Mucosa of gallbladder (tissue), 1 donor: ENCODE measurements around the gene EPC2. TPM values are rescaled to one million over a fixed set of nuclear protein-coding genes. Genes with fewer than 3 reads are reported as not detected.

Source experiments
- DNase-seq: peaks from one replicate; pipeline ENCODE4 v3.0.0-alpha.2; 2020; ENCODE audit warnings: low spot score
- total RNA-seq: library from RNA; stranded (reverse); gene quantifications from one replicate; pipeline ENCODE4 v1.2.1, GENCODE V29; 2021
- donor health status: DM: no; HTN: no; CAD: no.

Gene EPC2, protein sequence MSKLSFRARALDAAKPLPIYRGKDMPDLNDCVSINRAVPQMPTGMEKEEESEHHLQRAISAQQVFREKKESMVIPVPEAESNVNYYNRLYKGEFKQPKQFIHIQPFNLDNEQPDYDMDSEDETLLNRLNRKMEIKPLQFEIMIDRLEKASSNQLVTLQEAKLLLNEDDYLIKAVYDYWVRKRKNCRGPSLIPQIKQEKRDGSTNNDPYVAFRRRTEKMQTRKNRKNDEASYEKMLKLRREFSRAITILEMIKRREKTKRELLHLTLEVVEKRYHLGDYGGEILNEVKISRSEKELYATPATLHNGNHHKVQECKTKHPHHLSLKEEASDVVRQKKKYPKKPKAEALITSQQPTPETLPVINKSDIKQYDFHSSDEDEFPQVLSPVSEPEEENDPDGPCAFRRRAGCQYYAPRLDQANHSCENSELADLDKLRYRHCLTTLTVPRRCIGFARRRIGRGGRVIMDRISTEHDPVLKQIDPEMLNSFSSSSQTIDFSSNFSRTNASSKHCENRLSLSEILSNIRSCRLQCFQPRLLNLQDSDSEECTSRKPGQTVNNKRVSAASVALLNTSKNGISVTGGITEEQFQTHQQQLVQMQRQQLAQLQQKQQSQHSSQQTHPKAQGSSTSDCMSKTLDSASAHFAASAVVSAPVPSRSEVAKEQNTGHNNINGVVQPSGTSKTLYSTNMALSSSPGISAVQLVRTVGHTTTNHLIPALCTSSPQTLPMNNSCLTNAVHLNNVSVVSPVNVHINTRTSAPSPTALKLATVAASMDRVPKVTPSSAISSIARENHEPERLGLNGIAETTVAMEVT
- total RNA-seq, result 30.8 TPM

DNA sequence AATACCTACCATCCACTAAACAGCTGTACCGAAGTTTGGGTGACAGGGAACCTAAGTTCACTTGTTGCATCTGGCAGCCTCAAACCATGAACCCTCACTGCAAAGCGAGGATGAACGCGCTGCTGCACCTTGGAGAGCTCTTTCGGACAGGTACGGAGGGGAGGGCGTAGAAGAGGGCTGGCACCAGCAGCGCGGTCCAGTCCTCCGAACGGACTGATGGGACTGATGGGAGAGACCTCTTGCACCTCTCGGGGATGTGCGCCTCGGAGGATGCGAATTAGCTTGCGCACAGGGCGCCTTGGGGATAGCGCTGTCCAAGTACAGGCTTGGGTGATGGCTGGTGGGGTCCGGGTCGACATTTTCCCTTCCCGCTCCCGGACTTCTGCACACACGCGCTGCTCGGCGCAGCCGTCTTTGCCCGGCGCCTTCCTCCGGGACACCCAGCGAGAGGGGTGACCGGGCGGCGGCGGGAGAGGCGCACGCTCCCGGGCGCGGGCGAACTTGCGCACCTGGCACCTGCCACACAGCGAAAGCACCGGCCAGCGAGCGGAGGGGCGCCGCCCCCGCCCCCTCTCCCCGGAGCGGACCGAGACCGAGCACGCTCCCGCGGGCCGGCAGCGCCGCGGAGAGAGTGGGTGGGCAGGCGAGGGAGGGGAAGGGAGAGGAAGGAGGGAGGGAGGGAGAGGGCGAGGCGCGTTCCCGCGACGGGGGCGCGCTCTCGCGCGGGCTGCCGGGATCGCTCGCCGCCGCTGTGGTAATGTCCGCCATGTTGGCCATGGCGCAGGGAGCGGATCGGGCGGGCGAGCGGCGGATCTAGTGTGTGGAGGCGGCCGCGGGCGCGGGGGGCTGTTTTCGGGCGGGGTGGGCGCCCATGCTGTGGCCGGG, at the start of gene EPC2:
Gene EPC2 (plus strand): TSS at position 754 of the 885 bp plus-strand sequence. CDS start 267 bp downstream, outside the sequence.
- DNase-seq, result peak; percentile 89

DNA sequence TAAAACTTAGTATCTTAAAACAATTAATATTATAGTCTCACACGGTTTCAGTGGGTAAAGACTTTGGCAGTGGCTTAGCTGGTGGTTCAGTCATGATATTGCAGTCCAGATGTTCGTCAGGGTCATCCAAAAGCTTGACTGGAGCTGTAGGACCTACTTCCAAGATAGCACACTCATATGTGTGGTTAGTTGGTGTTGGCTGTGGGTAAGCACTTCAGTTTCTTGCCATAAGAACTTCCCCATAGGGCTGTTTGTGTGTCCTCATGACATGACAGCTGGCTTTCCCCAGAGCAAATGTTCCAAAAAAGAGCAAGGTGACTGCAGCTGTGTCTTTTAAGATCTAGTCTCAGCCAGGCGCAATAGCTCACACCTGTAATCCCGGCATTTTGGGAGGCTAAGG, 48.5 kb upstream of the EPC2 start:
- DNase-seq, result no peak

- no peak for DNase-seq
These were observed 45.2 kb upstream of the EPC2 start for GRCh38 chr2:148599109-148599991.

DNA sequence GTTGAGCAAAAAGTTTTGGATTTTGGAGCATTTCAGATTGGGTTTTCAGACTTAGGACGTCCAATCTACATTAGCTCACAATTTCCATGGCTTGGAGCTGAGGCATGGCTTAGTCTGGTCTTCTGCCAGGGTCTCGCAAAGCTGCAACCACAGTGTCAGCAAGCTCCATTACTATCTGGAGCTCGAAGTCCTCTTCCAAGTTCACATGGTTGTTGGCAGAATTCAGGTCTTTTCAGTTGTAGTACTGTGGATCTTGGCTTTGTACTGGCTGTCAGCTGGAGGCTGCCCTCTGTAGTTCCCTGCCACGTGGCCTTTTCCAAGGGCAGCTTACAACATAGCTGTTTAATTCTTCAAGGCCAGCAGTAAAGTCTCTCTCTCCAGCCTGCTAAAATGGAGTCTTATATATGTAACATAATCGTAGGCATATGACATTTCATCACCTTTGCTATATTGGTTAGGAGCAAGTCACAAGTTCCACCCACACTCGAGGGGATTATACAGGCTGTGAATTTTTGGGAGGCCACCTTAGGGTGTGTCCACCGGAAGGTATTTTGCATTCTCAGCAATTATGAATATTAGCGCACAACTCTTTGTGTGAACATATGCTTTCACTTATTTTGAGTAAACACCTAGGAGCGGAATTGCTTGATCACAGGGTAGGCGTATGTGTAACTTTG, 41.5 kb upstream of the EPC2 start:
- no peak for DNase-seq

DNA sequence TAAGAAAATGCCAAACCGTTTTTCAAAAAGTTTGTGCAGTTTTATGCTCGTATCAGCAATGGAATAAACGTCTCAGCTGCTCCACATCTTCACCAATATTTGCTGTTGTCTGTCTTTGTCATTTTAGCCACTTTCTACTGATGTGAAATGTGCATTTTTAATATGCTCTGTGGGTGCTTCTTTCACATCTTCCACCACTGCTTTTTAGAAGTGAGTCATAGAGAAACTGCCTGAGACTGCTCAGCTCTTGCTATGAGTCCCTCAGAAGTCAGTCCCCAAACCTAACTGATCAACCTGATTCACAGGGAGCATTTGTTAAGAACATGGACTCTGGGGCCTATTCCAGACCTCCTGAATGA, 41.0 kb upstream of the EPC2 start:
- DNase-seq, result no peak

- no peak for DNase-seq
These were observed 39.6 kb upstream of the EPC2 start for GRCh38 chr2:148604927-148605326.

GRCh38 chr2:148607566-148607965, 37.0 kb upstream of the EPC2 start:
- no peak for DNase-seq

DNA sequence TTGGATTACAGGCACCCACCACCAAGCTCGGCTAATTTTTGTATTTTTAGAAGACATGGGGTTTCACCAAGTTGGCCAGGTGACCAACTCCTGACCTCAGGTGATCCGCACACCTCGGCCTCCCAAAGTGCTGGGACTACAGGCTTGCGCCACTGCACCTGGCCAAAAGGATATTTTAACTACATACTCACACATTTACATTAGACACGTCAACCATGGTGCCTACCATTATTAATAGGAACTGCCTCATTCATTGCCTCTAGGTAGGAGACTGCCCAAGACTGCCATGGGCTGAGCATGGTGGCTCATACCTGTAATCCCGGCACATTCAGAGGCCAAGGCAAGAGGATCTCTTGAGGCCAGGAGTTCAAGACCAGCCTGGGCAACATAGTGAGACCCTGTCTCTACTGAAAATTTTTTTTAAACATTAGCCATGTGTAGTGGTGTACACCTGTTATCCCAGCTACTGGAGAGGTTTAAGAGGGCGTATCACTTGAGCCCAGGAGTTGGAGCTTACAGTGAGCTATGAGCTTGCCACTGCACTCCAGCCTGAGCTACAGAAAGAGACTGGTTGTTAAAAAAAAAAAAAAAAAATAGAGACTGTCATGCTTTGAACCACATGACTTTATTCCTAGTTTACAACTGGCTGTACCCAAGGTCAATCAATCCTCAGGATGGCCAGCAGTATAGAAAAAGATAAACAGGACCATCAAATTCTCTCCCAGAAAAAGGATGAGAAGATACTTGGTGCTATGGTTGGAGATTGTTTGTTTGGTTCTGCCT, 31.1 kb upstream of the EPC2 start:
- no peak for DNase-seq

GRCh38 chr2:148614014-148614321, 30.6 kb upstream of the EPC2 start:
- DNase-seq, result no peak

GRCh38 chr2:148614322-148615049, 30.1 kb upstream of the EPC2 start:
- DNase-seq, result no peak

GRCh38 chr2:148615381-148615841, 29.1 kb upstream of the EPC2 start:
- no peak for DNase-seq

DNA sequence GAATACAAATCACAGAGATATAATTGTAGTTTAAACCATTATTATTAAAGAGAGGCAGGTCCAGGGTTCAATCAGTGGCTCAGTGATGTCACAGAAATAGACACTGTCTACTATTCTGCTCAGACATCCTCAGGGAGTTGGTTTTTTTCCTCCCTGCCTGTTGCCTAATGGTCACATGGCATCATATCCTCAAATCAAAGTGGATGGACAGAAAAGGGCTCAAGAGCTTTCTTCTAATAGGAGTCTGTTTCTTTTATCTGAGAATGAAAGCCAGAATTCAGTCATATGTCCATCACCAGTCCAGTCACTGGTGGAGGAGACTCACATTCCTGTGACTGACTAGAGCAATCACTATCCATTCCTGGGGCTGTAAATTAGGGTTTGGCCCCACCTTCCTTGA, 27.9 kb upstream of the EPC2 start:
- no peak for DNase-seq

DNA sequence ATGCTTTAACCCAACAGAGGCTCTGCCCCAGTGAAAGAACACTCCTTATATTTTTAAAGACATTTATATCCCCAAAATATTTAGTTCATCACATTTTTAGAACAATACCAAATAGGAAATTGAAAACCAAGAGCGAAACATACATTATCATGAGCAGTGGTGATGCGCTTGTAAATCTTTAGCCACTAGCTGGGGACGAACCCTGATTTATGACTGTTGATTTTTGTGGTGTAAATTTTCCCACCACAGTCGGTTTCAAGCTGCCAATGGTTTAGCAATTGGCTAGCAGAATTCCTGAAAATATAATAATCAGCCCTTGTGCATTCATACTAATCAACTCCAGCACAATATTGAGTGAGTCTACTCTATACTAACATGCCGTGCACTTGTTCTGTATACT, 27.3 kb upstream of the EPC2 start:
- no peak for DNase-seq

GRCh38 chr2:148619560-148620195, 24.9 kb upstream of the EPC2 start:
- DNase-seq, result no peak

DNA sequence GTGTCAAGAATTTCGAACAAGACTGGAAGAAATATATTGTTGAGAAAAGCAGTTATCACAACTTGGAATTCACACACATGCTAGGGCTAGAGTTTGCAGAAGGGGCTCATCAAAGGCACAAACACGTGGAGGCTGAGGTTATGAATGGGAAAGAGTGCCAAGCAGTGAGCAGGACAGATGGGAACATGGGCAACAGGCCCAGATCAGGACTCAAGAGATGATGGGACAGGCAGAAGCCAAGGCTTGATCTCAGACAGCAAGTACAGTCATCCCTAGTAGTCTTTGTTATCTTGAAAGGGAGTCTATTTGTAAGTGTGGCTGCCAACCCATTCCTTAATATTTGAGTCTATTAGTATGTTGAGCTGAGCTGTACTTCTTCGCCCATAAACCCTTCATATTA, 22.2 kb upstream of the EPC2 start:
- no peak for DNase-seq

GRCh38 chr2:148623086-148623485, 21.5 kb upstream of the EPC2 start:
- DNase-seq, result no peak

- no peak for DNase-seq
These were observed 17.3 kb upstream of the EPC2 start for GRCh38 chr2:148627224-148627623.

- DNase-seq, result no peak
These were observed 9.8 kb upstream of the EPC2 start for GRCh38 chr2:148634749-148635148.

DNA sequence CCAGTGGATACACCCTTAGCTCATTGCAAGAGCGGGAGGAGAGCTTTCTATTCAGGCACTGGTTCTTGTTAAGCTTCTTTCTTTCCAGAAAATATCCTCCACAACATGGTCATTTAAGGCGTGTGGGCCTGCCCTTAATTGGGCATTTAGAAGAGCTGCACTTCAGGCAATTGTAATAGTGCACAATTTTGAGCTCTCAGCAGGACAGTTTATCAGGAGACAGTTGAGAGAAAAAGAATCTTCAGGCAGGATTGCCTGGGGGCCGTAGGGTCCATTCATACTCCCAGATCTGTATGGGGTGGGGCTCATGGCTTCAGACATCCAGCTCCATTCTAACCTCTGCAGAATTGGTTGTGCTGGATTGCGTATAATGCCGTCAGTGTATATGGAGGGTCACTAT, 6.0 kb upstream of the EPC2 start:
- no peak for DNase-seq
